ENCODE results near the gene PPM1J. TPM values are rescaled to one million over a fixed set of nuclear protein-coding genes. Genes with fewer than 3 reads are reported as not detected.
A peak's percentile ranks its signal among the peaks of the same experiment; 100 is the strongest.

The PPM1J gene
- total and polyA plus RNA-seq, 2 of the 13 experiments (the other 11 are each of a cell fraction or from before 2014, with no cell fraction given): 0.07 to 0.22 TPM

- no peak for TF ChIP-seq FOXO4 (CRISPR knock-in tag; conservative IDR thresholded peaks at IDR 0.05)
- TF ChIP-seq SRF (IDR thresholded peaks at IDR 0.05; ENCODE audit: low read depth, low read length): no peak
- TF ChIP-seq HIVEP1 (CRISPR knock-in tag; IDR thresholded peaks at IDR 0.05): no peak
- peak; percentile 57 for TF ChIP-seq AGO2 (optimal IDR thresholded peaks at IDR 0.05; ENCODE audit: low read depth, low read length)
- TF ChIP-seq ZNF503 (CRISPR knock-in tag; IDR thresholded peaks at IDR 0.05): no peak
- TF ChIP-seq NCOA5 (CRISPR knock-in tag; IDR thresholded peaks at IDR 0.05): no peak
- no peak for TF ChIP-seq ZNF792 (CRISPR knock-in tag; IDR thresholded peaks at IDR 0.05)
- TF ChIP-seq YEATS2 (CRISPR knock-in tag; IDR thresholded peaks at IDR 0.05; ENCODE audit: borderline replicate concordance): no peak
- no peak for TF ChIP-seq GTF3A (CRISPR knock-in tag; conservative IDR thresholded peaks at IDR 0.05)
- TF ChIP-seq HBP1 (CRISPR knock-in tag; IDR thresholded peaks at IDR 0.05; ENCODE audit: low read depth): 0 out of 2 replicates have a peak, but pooled peaks have one; percentile 31
- no peak for TF ChIP-seq ZNF276 (CRISPR knock-in tag; IDR thresholded peaks at IDR 0.05; ENCODE audit: low read depth)
- no peak for TF ChIP-seq GMEB1 (CRISPR knock-in tag; IDR thresholded peaks at IDR 0.05; ENCODE audit: borderline replicate concordance)
- TF ChIP-seq ZNF670 (CRISPR knock-in tag; IDR thresholded peaks at IDR 0.05; ENCODE audit: borderline replicate concordance): peak; percentile 35; the same call in 1 of the 2 replicates
- no peak for TF ChIP-seq ELF4 (CRISPR knock-in tag; IDR thresholded peaks at IDR 0.05; ENCODE audit: borderline replicate concordance)
- TF ChIP-seq ZNF570 (CRISPR knock-in tag; IDR thresholded peaks at IDR 0.05; ENCODE audit: borderline replicate concordance): no peak
- TF ChIP-seq THAP11 (CRISPR knock-in tag; IDR thresholded peaks at IDR 0.05): no peak
- no peak for TF ChIP-seq ZNF747 (CRISPR knock-in tag; IDR thresholded peaks at IDR 0.05; ENCODE audit: borderline replicate concordance)
- TF ChIP-seq ZC3H4 (CRISPR knock-in tag; IDR thresholded peaks at IDR 0.05; ENCODE audit: borderline replicate concordance): no peak
- TF ChIP-seq RAD21 (CRISPR knock-in tag; IDR thresholded peaks at IDR 0.05): no peak
- TF ChIP-seq ZNF136 (CRISPR knock-in tag; IDR thresholded peaks at IDR 0.05; ENCODE audit: low read depth): no peak
- TF ChIP-seq ZNF614 (CRISPR knock-in tag; IDR thresholded peaks at IDR 0.05; ENCODE audit: borderline replicate concordance): no peak
Observed at GRCh38 chr1:112706505-112707220, 8.5 kb downstream of the PPM1J start, which contains the start of gene RHOC (continued).

All from HepG2 (cell line).